ENCODE results near the gene INHA.

DNA sequence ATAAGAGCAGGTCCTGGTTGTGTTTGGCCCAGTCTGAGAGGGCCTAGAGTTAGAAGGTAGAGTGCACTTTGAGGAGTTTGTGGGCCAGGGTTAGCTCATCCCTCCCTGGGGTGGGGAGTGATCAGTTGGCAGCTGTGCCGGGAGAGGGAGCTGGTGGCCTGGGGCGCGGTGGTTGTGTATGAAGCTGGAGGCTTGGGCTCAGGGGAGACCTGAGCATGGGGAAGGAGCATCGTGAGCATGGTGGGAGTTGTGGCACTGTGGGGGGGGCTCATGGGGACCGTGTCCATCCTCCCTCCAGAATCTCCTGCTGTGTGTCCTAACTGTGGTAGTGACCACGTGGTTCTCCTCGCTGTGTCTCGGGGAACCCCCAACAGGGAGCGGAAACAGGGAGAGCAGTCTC lies 39.2 kb downstream of the INHA start:
- TF ChIP-seq EP300 (IDR thresholded peaks at IDR 0.05; ENCODE audit: low read depth) = no peak
- TF ChIP-seq, protein P1, sequence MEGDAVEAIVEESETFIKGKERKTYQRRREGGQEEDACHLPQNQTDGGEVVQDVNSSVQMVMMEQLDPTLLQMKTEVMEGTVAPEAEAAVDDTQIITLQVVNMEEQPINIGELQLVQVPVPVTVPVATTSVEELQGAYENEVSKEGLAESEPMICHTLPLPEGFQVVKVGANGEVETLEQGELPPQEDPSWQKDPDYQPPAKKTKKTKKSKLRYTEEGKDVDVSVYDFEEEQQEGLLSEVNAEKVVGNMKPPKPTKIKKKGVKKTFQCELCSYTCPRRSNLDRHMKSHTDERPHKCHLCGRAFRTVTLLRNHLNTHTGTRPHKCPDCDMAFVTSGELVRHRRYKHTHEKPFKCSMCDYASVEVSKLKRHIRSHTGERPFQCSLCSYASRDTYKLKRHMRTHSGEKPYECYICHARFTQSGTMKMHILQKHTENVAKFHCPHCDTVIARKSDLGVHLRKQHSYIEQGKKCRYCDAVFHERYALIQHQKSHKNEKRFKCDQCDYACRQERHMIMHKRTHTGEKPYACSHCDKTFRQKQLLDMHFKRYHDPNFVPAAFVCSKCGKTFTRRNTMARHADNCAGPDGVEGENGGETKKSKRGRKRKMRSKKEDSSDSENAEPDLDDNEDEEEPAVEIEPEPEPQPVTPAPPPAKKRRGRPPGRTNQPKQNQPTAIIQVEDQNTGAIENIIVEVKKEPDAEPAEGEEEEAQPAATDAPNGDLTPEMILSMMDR (IDR thresholded peaks at IDR 0.05) = no peak
